Measurements from ENCODE around the gene DNAAF6. TPM values are rescaled to one million over a fixed set of nuclear protein-coding genes. Genes with fewer than 3 reads are reported as not detected.
"Not testable (repeated sequence)": the region's sequence is repeated elsewhere in the genome, so short reads cannot be mapped to it uniquely, and the experiment has no call there.

Gene DNAAF6
- total RNA-seq, 1 donor: not detected

DNA sequence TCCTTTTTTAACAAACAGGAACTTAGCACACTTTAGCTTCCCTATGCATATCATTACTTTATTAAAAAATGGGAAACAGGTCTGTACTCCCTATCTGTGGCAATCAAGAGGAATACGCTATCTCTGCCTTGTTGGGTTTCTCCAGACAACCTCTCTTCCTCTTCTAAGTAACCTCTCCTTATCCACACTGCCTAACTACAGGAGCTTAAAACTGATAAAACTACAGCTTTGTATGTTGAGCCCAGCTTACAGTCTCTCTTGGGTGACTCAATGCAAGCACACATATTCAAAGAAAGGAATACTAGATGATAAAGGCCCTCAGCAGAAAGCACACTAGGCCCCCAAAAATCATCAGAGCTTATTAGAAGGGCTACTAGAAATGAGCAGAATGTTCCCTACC lies 9.1 kb upstream of the DNAAF6 start:
- no peak overlapping the region for H3K4me3 ChIP-seq (ENCODE audit: low read depth, low read length)
- no peak for DNase-seq (ENCODE audit: low read depth)
- TF ChIP-seq, protein P1, sequence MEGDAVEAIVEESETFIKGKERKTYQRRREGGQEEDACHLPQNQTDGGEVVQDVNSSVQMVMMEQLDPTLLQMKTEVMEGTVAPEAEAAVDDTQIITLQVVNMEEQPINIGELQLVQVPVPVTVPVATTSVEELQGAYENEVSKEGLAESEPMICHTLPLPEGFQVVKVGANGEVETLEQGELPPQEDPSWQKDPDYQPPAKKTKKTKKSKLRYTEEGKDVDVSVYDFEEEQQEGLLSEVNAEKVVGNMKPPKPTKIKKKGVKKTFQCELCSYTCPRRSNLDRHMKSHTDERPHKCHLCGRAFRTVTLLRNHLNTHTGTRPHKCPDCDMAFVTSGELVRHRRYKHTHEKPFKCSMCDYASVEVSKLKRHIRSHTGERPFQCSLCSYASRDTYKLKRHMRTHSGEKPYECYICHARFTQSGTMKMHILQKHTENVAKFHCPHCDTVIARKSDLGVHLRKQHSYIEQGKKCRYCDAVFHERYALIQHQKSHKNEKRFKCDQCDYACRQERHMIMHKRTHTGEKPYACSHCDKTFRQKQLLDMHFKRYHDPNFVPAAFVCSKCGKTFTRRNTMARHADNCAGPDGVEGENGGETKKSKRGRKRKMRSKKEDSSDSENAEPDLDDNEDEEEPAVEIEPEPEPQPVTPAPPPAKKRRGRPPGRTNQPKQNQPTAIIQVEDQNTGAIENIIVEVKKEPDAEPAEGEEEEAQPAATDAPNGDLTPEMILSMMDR (IDR thresholded peaks at IDR 0.05; ENCODE audit: insufficient read depth, low read length): no peak

DNA sequence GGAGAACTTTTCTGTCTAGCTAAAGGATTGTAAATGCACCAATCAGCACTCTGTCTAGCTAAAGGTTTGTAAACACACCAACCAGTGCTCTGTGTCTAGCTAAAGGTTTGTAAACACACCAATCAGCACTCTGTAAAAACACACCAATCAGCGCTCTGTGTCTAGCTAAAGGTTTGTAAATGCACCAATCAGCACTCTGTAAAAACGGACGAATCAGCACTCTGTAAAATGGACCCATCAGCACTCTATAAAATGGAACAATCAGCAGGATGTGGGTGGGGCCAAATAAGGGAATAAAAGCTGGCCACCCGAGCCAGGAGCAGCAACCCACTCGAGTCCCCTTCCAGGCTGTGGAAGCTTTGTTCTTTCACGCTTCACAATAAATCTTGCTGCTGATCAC lies 8.3 kb upstream of the DNAAF6 start:
- not testable (repeated sequence) for DNase-seq (ENCODE audit: low read depth); H3K4me3 ChIP-seq (ENCODE audit: low read depth, low read length)

DNA sequence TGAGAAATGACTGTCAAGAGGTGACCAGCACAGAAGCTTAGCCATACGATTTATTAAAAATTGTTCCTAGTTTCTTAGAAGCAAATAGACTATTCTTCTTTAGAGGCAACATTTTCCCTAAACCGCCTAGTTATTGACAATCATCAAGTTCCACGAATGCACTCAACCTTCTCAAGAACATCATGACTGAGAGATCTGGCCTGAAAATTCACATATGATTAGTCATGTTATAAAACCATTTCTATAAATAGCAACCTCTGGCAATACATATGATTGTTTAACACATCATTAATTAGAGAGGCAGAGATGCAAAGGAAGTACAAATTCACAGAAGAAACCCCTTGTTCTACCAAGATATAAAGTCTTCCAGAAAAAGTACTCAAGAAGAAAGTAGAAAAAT lies 6.9 kb upstream of the DNAAF6 start:
- DNase-seq (ENCODE audit: low read depth): no peak
- no peak overlapping the region for H3K4me3 ChIP-seq (ENCODE audit: low read depth, low read length)
- TF ChIP-seq, protein P1 (IDR thresholded peaks at IDR 0.05; ENCODE audit: insufficient read depth, low read length): no peak

DNA sequence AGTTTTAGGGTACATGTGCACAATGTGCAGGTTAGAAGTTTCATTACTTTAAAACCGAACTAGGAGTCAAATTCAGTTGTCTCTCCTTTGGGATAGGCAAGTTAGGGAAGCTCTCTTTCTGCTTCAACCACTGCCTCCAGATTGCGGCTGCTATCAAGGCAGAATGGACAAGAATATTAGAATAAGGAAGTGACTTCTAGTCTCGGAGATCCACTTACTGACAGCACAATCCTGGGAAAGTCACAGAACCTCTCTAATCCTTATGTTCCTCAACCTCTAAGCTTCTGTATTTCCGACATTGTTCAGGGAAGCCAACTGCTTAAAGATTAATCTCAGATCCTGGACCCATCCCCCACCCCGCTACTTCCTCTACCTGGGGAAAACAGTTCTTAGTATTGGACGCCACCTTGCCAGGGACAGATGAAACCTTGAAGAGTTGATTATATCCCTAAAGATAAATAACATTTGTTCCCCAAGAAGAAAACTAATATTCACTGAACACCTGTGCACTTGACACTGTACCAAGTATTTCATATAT lies 2.3 kb upstream of the DNAAF6 start:
- H3K4me3 ChIP-seq (ENCODE audit: low read depth, low read length): no peak overlapping the region
- TF ChIP-seq, protein P1 (IDR thresholded peaks at IDR 0.05; ENCODE audit: insufficient read depth, low read length): no peak
- DNase-seq (ENCODE audit: low read depth): no peak

DNA sequence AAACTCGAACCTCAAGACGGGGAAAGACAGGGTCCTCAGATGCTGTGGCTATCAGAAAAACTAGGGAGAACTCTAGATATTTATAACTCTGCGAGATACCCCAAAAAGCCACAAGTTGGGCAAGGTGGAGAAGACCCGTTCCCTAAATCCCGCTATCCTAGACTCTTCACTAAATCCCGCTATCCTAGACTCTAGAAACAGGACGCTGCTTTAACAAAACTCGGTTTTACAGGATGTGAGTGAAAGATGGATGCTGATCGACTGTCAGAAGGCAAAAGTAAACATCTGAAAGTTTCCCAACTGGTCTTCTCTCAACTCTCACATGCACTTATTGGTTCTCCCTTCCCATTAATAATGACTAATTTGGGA lies 270 bp downstream of the DNAAF6 start:
- no peak for DNase-seq (ENCODE audit: low read depth)
- H3K4me3 ChIP-seq (ENCODE audit: low read depth, low read length): no peak overlapping the region
- TF ChIP-seq, protein P1 (IDR thresholded peaks at IDR 0.05; ENCODE audit: insufficient read depth, low read length): no peak

DNA sequence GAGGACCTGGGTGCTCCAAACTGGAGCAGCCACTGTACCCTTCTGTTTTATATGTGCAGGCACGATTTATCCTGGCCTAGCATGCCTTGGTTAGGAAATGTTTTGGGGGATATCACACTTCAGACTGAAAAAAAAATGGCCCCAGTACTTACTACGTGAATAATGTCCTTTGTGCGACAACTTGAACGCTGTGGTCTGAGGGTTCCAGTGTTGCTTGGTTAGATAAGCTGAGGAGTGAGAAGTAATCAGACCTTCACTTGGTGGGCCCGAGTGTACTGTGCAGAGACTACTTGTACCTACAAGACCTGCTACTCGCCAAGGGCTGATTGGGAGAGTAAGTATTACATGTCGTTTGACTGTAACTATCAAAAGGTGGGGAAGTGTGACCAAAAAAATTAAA lies 678 bp downstream of the DNAAF6 start:
- H3K4me3 ChIP-seq (ENCODE audit: low read depth, low read length): no peak overlapping the region
- no peak for DNase-seq (ENCODE audit: low read depth)
- TF ChIP-seq, protein P1 (IDR thresholded peaks at IDR 0.05; ENCODE audit: insufficient read depth, low read length): no peak

DNA sequence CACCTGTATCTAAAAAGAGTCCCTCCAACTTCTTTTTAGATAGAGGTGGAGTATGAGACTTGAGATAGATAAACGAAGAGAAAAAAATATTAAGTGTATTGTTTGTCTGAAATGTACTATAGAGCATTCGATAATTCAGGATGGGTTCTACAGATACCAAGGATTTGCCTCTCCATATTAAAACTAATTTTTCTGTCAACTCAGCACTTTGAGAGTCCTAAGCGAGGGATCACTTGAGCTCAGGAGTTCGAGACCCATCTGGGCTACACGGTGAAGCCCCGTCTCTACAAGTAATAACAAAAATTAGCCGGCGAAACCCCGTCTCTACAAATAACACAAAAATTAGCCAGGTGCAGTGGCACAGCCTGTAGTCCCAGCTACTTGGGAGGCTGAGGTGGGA lies 1.5 kb downstream of the DNAAF6 start:
- no peak for DNase-seq (ENCODE audit: low read depth)
- TF ChIP-seq, protein P1 (IDR thresholded peaks at IDR 0.05; ENCODE audit: insufficient read depth, low read length): no peak
- no peak overlapping the region for H3K4me3 ChIP-seq (ENCODE audit: low read depth, low read length)
